ENCODE data around the gene UQCRC2. TPM values are rescaled to one million over a fixed set of nuclear protein-coding genes. Genes with fewer than 3 reads are reported as not detected.
"Not testable (repeated sequence)": the region's sequence is repeated elsewhere in the genome, so short reads cannot be mapped to it uniquely, and the experiment has no call there.

The UQCRC2 gene
- total RNA-seq, 2 donors from 2014 or later = 477 to 641 TPM

DNA sequence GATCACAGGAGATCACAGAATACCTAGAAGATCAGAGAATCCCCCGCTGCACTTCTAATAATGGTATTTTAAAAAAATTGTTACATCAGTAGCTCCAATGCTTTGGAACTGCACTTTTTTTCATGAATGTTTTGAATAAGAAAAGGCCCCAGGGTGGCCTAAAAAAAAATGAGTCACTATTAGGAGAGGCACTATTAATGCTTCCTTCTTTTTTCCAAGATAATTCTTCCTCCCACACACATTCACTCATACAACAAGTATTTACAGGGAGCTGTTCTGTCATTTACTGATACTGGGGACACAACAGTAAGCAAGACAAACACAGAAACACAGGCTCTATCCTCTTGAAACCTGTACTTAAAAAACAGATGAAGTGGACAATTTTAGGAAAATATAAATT lies 48.4 kb downstream of the UQCRC2 start:
- no peaks in the 10 kb centered on the region for H3K36me3 ChIP-seq
- no peak overlapping the region for H3K9ac ChIP-seq (ENCODE audit: low read depth in 2 of 2, low read length in 2 of 2)
- H3K27ac ChIP-seq = no peak overlapping the region
- no peak overlapping the region for H3K4me3 ChIP-seq
- intact Hi-C loops (cut with DNase I) = loop anchor here (2.0 to 10.0 kb wide), 2 partner anchors 187 to 293 kb away; partner anchors contain the start of gene POLR3E
- TF ChIP-seq, protein P1, sequence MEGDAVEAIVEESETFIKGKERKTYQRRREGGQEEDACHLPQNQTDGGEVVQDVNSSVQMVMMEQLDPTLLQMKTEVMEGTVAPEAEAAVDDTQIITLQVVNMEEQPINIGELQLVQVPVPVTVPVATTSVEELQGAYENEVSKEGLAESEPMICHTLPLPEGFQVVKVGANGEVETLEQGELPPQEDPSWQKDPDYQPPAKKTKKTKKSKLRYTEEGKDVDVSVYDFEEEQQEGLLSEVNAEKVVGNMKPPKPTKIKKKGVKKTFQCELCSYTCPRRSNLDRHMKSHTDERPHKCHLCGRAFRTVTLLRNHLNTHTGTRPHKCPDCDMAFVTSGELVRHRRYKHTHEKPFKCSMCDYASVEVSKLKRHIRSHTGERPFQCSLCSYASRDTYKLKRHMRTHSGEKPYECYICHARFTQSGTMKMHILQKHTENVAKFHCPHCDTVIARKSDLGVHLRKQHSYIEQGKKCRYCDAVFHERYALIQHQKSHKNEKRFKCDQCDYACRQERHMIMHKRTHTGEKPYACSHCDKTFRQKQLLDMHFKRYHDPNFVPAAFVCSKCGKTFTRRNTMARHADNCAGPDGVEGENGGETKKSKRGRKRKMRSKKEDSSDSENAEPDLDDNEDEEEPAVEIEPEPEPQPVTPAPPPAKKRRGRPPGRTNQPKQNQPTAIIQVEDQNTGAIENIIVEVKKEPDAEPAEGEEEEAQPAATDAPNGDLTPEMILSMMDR (IDR thresholded peaks at IDR 0.05) = no peak
- no peaks in the 10 kb centered on the region for H3K27me3 ChIP-seq
- peaks cover 3% of the 10 kb centered on the region for H3K4me1 ChIP-seq
- no peaks in the 10 kb centered on the region for H3K9me3 ChIP-seq
- DNase-seq = no peak

GRCh38 chr16:22002047-22002446 lies 48.9 kb downstream of the UQCRC2 start:
- not testable (repeated sequence) for H3K4me3 ChIP-seq; DNase-seq; H3K36me3 ChIP-seq; H3K27ac ChIP-seq; H3K9ac ChIP-seq (ENCODE audit: low read depth in 2 of 2, low read length in 2 of 2); H3K9me3 ChIP-seq; H3K4me1 ChIP-seq; H3K27me3 ChIP-seq
- intact Hi-C loops (cut with DNase I) = loop anchor here (2.0 to 10.0 kb wide), 2 partner anchors 79 to 293 kb away; partner anchors contain the start of gene POLR3E

GRCh38 chr16:22003195-22003594 lies 50.0 kb downstream of the UQCRC2 start:
- no peaks in the 10 kb centered on the region for H3K9me3 ChIP-seq
- H3K4me1 ChIP-seq = peaks cover 10% of the 10 kb centered on the region
- no peaks in the 10 kb centered on the region for H3K27me3 ChIP-seq
- H3K9ac ChIP-seq (ENCODE audit: low read depth in 2 of 2, low read length in 2 of 2) = no peak overlapping the region
- H3K4me3 ChIP-seq = no peak overlapping the region
- TF ChIP-seq, protein P1 (IDR thresholded peaks at IDR 0.05) = no peak
- H3K36me3 ChIP-seq = no peaks in the 10 kb centered on the region
- H3K27ac ChIP-seq = no peak overlapping the region
- intact Hi-C loops (cut with DNase I) = loop anchor here (2.0 to 10.0 kb wide), 2 partner anchors 78 to 292 kb away; partner anchors contain the start of gene POLR3E
- no peak for DNase-seq

DNA sequence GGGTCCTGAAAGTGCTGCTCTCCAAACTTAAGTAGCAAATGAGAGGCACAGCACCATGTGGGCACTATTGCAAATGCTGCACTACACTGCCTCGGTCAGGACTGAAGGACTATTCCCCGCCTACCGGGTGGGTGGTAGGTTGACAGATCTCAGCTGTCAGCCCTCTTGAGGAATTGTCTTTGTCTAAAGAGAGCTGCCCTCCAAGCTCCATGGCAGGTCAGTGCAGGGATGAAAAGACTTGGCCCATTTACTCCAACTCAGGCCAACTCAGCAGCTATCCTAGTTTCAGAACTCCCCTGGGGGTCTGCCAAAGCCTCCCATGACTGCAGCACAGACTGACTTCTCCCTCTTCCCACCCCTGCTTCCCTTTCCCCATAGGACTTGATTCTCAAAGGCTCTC lies 51.2 kb downstream of the UQCRC2 start:
- intact Hi-C loops (cut with DNase I) = loop anchor here (10.0 kb wide), 1 partner anchor 290 kb away; the partner anchor contains the start of gene POLR3E

DNA sequence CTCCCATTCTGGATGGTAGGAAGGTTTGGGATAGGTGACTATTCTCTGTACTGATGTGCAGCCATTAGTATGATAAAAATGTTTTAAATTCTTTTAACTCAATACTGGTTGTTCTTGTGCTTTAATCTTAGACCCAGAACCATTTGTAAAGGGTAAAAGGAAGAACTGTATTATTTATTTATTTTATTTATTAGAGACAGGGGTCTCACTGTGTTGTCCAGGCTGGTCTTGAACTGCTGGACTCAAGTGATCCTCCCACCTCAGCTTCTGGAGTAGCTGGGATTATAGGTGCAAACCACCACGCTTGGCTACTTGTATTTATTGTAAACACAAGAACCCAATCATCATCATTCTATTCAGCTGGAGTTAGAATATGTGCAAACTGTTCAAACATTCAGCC lies 52.6 kb downstream of the UQCRC2 start:
- no peak overlapping the region for H3K27ac ChIP-seq
- no peak for DNase-seq
- intact Hi-C loops (cut with DNase I) = loop anchor here (10.0 kb wide), 1 partner anchor 289 kb away; the partner anchor contains the start of gene POLR3E
- no peaks in the 10 kb centered on the region for H3K27me3 ChIP-seq
- H3K4me3 ChIP-seq = no peak overlapping the region
- H3K36me3 ChIP-seq = no peaks in the 10 kb centered on the region
- peaks cover 16% of the 10 kb centered on the region for H3K4me1 ChIP-seq
- TF ChIP-seq, protein P1 (IDR thresholded peaks at IDR 0.05) = no peak
- no peaks in the 10 kb centered on the region for H3K9me3 ChIP-seq
- no peak overlapping the region for H3K9ac ChIP-seq (ENCODE audit: low read depth in 2 of 2, low read length in 2 of 2)

More for the DNA sequence above, 51.2 kb downstream of the UQCRC2 start:
- DNase-seq = no peak
- H3K9me3 ChIP-seq = no peaks in the 10 kb centered on the region
- no peak overlapping the region for H3K9ac ChIP-seq (ENCODE audit: low read depth in 2 of 2, low read length in 2 of 2)
- no peaks in the 10 kb centered on the region for H3K27me3 ChIP-seq
- peaks cover 16% of the 10 kb centered on the region for H3K4me1 ChIP-seq
- H3K4me3 ChIP-seq = no peak overlapping the region
- no peak overlapping the region for H3K27ac ChIP-seq
- no peaks in the 10 kb centered on the region for H3K36me3 ChIP-seq
- TF ChIP-seq, protein P1 (IDR thresholded peaks at IDR 0.05) = no peak

GRCh38 chr16:22006636-22007035 lies 53.5 kb downstream of the UQCRC2 start:
- Histone ChIP-seq H3K36me3 (no peaks in the 10 kb centered on the region), H3K27me3 (no peaks in the 10 kb centered on the region), H3K4me3 (no peak overlapping the region), H3K9me3 (no peaks in the 10 kb centered on the region), H3K27ac (no peak overlapping the region), H3K9ac (ENCODE audit: low read depth in 2 of 2, low read length in 2 of 2) (no peak overlapping the region), H3K4me1 (peaks cover 15% of the 10 kb centered on the region)
- intact Hi-C loops (cut with DNase I) = loop anchor here (10.0 kb wide), 1 partner anchor 288 kb away; the partner anchor contains the start of gene POLR3E
- no peak for DNase-seq
- TF ChIP-seq, protein P1 (IDR thresholded peaks at IDR 0.05) = no peak

All from colonic mucosa (tissue), 4 donors.